DMS114 treated with DMSO at 0.1 percent for 48 hours (cell line): ENCODE measurements around the gene WWOX.

ENCODE experiments used
- DNase-seq: peaks from one replicate; lab custom pipeline; 2025; ENCODE audit not compliant: unreplicated experiment; lab: John Stamatoyannopoulos, UW

Gene WWOX

GRCh38 chr16:78956859-78957258 lies 857.4 kb downstream of the WWOX start:
- DNase-seq = no peak

DNA sequence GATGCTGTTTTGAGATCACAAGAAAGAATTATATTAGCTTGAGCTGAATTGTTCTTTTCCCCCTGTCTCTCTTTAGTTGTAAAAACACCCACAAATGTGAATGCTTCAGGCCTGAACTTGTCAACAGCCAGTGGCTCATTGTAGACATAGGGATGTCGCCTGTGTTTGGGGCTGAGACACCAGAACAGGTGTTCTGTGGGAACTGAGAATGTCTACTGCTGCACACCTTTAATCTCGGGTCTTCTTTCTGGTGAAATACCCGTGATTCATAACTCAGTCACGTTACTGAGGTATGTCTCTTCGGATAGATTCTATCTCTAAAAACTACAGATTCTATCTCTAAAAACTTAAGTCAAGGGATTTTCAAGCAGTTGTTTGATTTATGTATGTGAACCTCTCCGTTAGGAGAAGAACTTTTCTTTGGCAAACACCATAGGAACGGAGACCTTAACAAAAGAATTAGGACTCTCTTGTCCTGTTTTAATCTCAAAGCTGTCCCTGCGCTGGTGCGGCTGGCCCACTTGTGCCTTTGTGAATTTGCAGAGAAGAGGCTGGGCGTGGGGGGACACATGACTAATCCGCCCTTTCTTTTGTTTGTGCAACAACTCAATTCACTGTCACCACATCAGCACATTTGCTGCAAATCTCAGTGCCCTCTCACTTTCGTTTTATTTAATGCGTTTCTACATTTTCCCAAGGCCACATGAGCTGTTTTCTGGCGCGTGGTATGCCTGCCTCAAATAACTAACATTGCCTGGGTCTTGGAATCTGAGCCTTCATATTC lies 858.1 kb downstream of the WWOX start:
- no peak for DNase-seq

DNA sequence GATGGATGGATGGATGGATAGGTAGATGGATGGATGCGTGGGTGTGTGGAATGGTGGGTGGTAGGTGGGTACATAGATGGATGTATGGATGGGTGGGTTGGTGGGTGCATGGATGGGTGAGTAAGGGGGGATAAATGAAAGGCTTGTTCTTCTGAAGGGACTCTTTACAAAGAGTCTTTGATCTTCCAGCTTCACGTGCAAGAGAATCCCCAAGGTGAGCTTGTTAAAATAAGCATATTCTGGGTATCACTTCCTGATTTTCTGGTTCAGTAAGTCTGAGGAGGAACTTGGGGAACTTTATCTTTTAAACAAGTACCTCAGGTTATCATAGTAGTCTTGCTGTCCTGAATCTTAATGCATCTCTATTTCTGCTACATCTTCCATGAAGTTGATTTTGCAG lies 862.0 kb downstream of the WWOX start:
- no peak for DNase-seq

DNA sequence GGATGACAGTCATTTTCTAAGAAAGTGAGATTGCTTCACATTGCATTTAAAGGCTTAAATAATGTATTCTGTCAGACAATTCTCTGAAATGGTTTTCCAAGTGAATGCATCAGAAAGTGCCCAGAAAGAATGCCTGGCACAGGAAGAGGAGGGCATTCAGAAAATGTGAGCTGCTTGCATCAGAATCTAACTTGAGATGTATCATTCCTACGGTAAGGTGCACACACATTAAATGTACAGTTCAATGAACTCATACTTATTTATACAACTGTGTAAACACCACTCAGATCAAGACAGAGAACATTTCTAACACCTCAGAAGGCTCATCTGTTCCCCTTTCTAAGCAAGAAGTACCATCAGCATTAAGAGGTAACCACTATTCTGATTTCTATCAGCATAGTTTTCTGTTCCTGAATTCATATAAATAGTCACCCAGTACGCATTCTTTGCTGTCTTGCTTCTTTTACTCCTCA lies 863.0 kb downstream of the WWOX start:
- DNase-seq = no peak

- no peak for DNase-seq
Measured at GRCh38 chr16:78967948-78968347, 868.5 kb downstream of the WWOX start.

GRCh38 chr16:78969721-78970120 lies 870.3 kb downstream of the WWOX start:
- DNase-seq = no peak

DNA sequence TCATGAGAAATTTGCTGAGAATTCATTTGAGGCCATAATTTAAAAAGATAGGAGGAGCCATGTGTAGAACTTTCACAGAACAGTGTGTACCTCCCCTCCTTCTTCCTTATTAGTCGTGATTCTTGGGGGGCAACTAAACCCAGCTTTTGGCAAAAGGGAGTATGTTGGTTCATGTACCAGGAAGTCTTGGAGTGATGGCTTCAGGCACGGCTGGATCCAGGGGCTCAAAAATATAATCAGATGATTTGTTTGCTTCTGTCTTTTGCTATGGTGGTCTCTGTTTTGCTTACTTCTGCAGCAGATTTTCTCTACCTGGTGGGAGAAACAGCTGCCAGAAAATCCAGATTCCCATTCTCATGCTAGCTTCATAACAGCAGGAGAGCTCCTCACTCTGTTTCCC lies 871.2 kb downstream of the WWOX start:
- DNase-seq = no peak

DNA sequence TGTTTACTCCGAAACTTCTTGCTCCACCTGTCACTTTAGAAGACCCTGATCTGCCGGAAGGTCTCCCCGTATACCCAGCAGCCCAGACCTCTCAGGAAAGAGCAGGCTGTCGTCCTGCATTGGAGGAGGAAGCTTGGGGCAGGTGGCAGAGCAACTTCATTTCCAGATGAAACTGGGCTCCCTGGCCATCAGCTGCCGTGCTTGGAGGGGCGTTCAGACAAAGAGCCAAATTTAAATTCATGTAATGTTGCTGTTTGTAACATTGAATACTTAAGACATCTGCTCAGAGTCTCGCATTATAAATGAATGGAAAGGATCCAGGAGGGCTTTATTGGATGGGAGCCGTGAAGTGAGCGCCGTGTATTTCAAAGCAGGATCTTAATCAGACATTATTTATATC lies 872.6 kb downstream of the WWOX start:
- no peak for DNase-seq

DNA sequence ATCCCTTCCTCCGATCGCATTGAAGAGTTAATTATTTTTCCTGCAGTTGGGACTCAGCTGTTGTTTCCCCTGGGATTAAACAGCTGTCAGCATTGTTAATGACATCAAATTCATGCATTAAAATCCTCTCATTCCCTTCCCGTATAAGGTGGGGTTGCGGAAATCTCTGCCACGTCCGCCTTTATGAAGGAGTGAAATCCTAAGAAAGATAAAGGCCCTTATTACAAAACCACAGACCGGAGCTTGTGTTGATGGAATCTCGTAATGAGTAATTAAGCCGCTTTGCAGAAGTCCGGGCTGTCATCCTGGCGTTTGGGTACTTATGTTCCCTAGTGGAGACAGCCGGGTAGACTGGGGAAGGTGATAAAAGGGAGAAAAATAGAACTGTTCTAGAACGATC lies 873.5 kb downstream of the WWOX start:
- DNase-seq = no peak

DNA sequence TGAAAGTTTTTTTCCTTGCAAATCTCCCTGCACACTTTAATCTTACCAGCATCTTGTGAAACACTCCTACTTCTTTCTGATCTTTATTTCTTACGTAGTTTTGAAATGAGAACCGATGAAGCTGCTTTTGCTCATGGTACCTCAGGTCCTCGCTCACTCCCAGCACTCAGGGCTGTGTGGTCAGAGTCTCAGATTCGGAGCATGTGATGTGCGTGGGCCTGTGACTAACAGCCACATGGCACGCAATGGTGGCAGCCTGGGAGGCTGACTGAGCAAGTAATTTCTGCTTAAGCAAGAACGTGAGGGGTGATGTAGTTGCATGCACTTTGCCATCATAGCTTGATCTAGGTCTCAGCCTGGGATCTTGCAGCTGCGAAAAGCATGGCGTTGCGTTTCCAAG lies 876.8 kb downstream of the WWOX start:
- no peak for DNase-seq

- DNase-seq = no peak
Measured at GRCh38 chr16:78980825-78981224, 881.4 kb downstream of the WWOX start.

DNA sequence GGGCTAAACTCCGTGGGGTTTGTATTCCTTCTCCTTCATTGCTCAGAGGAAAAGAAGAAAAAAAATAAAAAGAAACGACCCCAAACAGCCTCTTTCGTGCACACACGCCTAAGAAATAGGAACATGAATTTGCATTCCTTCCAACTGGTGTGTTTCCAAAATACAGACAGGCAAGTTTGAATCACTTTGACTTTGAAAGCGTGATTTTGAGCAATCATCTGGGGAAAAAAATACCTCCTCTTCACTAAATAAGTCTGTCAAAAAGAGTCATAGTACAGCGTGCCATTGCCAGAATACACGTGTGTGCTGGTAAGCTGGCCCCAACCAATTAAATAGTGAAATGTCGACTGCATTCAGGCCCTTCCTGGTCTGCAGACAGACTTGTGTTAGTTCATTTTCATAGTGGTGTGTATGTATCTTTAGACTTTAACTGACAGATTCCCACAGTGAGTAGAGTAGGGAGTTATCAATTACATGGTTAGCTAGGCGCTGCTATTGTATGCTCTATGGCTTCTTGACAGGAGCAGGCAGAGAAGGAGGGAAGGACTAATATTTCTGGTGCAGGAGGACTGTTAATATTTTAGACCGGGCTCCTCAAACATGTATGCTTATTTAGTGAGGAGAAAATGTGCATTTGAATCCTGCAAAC lies 882.8 kb downstream of the WWOX start:
- no peak for DNase-seq

- DNase-seq = no peak
Measured at GRCh38 chr16:78984324-78984723, 884.9 kb downstream of the WWOX start.

GRCh38 chr16:78984887-78985464 lies 885.5 kb downstream of the WWOX start:
- DNase-seq = no peak

GRCh38 chr16:78985716-78986605 lies 886.5 kb downstream of the WWOX start:
- DNase-seq = no peak

DNA sequence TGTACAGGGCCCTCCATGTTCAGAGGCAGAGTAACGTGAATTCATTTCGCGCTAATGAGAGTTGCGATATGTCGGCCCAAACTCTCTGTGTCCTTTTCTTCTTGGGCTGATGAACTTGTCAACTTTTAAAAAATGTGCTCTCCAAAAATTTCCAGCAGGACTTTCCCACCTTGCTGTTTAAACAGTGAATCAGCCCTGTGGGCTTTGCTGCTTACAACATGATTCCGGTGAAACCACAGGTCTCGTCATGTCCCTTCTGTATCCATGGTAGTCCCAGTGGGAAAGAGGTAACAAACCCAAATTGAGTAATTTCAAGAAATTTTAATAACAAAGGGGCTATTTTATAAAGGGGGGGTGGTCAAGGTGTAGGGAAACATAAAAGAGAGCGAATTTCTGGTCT lies 888.2 kb downstream of the WWOX start:
- no peak for DNase-seq

DNA sequence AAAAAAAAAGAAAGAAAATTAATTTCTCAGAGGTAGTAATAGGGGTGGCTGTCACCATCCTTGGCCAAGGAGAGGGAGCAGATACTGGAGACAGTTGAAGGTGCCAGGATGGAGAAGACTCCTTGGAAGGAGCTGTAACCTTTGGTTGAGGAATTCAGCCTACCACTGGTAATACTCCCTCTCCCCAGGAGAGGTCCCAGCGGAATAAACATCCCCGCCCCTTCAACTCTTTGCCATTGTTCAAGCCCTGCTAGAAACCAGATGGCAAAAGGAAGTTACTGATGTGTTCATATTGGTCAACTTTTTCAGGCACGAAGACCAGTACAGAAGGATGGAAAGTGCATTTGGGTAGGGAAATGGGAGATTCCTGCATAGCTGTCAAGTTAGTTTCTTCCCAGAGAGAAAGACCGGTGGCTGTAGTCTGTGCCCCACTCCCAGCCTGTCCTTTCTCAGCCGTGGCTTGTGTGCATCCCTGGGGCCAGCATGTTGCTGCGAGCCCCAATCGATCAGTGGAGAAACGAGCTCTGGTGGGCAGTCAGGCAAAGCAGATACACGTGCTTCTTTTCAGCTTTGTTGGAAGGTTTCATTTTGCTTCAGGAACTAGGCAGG lies 889.0 kb downstream of the WWOX start:
- no peak for DNase-seq

DNA sequence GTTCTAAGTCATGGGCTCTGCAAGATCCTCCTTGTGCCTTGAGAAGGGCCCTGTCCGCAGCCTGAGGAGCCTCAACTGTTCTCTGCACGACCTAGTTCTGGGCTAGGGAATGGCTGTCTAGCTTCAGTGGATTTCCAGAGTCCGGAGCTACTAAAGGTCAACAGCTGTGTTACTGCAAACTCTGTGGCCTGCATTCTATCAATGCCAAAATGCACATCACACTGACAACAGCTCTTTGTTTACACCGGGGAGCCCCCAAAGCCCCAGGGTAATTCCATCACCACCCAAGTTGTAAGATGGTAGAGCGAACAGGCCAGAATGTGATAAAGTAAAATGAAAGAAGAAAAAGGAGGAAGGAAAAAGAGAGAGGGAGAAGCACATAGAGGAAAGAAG lies 890.9 kb downstream of the WWOX start:
- no peak for DNase-seq

- no peak for DNase-seq
Measured at GRCh38 chr16:78992001-78992400, 892.5 kb downstream of the WWOX start.

DNA sequence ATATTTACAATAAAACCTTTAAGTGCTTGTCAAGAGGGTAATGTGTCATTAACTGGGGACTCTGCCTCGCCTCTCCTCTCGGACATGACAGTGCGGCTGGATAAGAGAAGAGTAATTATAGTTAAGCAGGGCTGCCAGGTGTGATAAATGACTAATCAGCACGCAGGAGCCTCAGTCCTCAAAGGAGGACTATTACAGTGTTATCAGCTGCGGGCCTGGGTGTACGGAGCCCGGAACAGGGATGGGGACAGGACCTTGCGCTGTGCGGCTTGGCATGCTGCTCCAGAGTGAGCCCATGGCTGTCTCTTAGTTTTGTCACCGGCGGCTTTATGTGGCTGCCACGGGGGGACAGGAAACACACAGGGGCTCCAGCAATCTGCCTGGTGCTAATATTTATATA lies 893.9 kb downstream of the WWOX start:
- DNase-seq = no peak
